ENCODE results near the gene SLAMF9.
A peak's percentile ranks its signal among the peaks of the same experiment; 100 is the strongest.
"Not testable (repeated sequence)": the region's sequence is repeated elsewhere in the genome, so short reads cannot be mapped to it uniquely, and the experiment has no call there.

SLAMF9 gene

DNA sequence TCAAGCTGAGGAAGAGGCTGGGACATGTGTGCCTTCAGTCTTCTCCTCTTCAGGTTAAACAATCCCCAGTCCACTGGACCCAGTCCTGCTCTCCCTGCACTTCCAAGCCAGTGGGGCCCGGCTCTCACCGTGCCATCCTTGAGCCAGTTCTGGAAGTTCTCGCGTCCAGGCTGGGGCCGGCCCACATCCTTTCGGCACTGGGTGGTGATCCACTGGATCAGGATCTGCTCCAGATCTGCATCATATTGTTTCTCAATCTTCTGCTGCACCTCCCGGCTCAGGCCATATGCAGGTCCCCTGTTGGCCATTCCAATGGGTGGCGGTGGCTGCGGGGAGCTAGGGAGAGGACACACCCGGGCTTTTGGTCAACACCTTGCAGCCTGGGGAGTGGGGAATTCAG, 33.8 kb downstream of the SLAMF9 start:
- DNase-seq = no peak

- no peak for DNase-seq
Measured at GRCh38 chr1:159919236-159919865, 34.7 kb downstream of the SLAMF9 start.

- no peak for DNase-seq
Measured at GRCh38 chr1:159918352-159919200, 35.5 kb downstream of the SLAMF9 start.

- DNase-seq = no peak
Measured at GRCh38 chr1:159917533-159918351, 36.3 kb downstream of the SLAMF9 start.

- peak; percentile 67 for DNase-seq
Measured at GRCh38 chr1:159916242-159917051, 37.6 kb downstream of the SLAMF9 start.

GRCh38 chr1:159915571-159916241, 38.3 kb downstream of the SLAMF9 start:
- DNase-seq = no peak

GRCh38 chr1:159914252-159915018, 39.6 kb downstream of the SLAMF9 start:
- no peak for DNase-seq

DNA sequence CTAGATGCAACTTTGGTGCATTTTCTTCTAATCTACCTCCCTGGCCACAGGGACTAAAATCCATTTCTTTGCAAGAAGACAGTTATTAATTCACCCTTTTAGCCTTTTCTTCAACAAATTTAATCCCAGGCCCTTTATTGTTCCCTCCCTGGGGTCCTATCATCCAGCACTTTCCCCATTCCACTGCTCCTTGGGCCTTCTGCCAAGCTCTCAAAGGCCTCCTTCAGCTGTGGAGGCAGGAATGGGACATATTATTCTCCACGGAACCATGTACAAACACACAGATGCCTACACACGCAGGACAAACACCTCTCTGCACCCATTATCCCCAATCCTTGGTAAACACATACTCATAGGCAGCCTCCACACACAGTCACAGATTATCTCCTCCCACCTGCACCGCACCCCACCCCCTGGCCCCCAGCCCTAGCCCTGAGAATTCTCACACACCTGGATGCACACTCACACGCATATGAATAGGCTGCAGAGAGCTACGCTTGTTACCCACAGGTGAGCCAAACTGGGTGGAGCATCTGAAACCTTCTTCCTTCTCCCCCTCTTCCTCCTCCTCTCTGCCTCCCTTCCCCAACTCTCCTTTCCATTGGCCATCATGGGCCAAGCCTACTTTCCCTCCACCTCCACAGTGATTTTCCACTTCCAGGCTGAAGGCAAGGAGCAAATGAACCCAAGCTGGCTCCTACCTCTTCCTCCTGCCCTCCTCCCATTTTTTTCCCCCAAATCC, 40.4 kb downstream of the SLAMF9 start:
- DNase-seq = no peak

DNA sequence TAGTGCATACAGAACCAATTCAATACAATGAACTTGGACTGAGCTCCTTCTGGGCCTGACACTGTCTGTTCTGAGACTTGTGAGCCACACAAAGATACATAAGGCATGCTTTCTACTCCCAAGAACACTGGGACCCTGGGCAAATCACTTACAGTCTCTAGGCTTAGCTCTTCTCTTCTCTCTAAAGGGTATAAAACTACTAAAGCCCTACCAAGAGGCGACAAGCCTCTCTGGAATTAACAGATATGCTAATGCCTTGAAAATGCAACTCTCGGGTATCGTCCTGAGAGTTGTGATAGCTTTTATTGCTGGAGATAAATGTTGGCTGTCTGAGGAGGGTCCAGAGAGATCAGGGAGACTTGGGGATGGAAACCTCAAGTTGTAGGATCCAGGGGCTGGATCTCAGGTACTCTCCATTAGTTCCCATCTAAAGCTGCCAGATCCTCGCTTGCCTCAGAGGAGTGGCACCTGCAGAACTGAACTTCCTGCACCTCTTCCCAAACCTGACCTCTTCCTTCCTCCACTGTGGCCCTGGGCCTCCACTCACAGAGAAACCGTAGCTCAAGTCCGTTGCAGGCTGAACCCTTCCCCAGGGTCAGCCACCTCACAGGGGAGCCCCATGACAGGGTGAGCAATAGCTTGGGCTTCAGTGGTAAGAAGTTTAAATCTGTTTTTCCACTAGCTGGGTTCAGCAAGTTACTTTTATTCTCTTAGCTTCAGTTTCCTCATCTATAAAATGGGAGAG, 42.5 kb downstream of the SLAMF9 start:
- DNase-seq = no peak

DNA sequence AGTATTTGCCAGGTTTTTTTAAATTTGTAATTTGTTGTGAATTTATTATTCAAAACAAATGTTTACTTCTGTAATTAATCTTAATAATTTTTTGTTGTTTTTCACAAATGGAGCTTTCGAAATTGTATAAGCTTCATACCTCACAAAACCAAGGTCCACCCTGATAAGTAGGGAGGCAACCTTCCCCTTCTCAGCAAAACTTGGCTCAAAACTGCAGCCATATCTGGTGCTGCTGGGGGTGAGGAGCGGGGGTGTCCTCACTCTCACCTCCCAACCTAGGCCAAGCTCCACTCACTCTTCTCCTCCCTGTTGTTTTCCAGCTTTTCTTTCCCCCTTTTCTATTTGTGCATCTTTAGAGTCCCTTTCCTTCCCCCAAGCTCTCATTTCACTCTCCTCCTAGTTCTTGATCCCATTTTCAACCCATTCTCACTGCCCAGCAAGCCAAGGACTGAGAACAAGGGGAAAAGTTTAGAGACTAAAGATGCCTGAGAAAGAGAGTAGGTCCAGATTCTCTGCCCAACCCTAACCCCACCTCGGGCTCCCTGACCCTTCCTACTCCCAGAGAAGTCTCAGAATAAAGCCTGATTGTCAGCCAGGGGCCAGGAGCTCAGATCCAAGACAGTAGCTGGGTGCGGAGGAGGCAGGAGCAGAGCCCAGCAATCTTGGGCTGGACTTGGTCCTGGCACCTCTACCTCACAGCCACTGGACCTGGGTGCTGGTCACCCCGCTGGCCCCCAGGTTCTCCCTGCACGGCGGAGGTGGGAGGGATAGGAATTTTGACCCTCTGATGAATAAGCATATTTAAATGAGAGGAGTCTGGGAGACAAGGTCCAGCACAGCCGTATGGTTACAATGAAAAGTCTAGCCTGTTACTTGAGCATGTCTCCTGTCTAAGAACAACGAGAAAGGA, 45.8 kb downstream of the SLAMF9 start:
- DNase-seq = no peak

DNA sequence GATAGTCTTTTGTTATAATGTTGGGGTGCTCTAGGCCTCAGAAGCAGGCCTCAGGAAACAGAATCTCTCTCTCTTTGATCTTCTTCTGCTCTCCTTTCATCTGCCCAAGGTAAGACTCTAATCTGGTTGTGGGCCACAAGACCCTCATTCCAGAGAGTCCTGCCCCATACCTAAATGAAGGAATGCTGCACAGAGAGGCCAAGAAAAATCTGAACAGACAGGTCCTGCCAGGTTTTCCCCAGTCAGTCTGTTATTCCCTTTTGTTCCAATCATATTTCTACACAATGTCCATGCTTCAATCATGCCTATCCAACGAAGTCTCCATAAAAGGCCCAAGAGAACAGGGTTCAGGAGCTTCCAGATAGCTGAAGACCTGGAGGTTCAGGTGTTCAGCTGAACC, 47.1 kb downstream of the SLAMF9 start:
- DNase-seq = no peak

- DNase-seq = not testable (repeated sequence)
Measured at GRCh38 chr1:159904036-159904435, 50.0 kb downstream of the SLAMF9 start.

DNA sequence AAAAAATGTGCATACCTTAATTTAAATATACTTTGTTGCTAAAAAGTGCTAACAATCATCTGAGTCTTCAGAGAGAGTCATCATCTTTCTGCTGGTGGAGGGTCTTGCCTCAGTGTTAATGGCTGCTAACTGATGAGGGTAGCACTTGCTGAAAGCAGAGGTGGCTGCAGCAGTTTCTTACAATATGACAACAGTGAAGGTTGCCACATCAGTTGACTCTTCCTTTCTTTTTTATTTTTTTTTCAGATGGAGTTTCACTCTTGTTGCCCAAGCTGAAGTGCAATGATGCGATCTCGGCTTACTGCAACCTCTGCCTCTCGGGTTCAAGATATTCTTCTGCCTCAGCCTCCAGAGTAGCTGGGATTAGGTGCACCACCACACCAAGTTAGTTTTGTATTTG, 51.5 kb downstream of the SLAMF9 start:
- DNase-seq = no peak

Measured in HCEC 1CT (cell line).